PFSK-1 (cell line): Measurements from ENCODE around the gene YBEY. TPM values are rescaled to one million over a fixed set of nuclear protein-coding genes. Genes with fewer than 3 reads are reported as not detected.

Experiments
- FOXP2 ChIP-seq: optimal IDR thresholded peaks from 2 replicates; pipeline ENCODE3; 2011; ENCODE audit warnings: borderline replicate concordance, control low read depth, inconsistent platforms; ENCODE audit not compliant: insufficient read depth; ENCODE audit errors: extremely low read length, extremely low read depth
- POLR2AphosphoS5 ChIP-seq: IDR thresholded peaks from 2 replicates; pipeline ENCODE4 v1.6.1; 2012; ENCODE audit warnings: low read depth, mild to moderate bottlenecking, control low read depth, low read length, moderate library complexity
- SIN3A ChIP-seq: IDR thresholded peaks from 2 replicates; pipeline ENCODE4 v1.6.1; 2012; ENCODE audit warnings: mild to moderate bottlenecking, low read length, moderate library complexity, borderline replicate concordance; ENCODE audit not compliant: insufficient read depth
- TAF1 ChIP-seq: IDR thresholded peaks from 2 replicates; pipeline ENCODE4 v1.6.1; 2012; ENCODE audit warnings: low read length, control low read depth, borderline replicate concordance; ENCODE audit not compliant: insufficient read depth
- polyA plus RNA-seq: library from polyadenylated mRNA; unstranded; fragments of >200 nt; gene quantifications from one replicate; pipeline ENCODE4 v1.2.1, GENCODE V29; 2012; ENCODE audit warnings: low read depth, missing spikeins; ENCODE audit not compliant: insufficient read length
- TF ChIP-seq, protein P1 (sequence below), 2 experiments: IDR thresholded peaks; 2 replicates each; pipeline versions ENCODE4 v1.6.1 to v1.8.0; 2011 to 2012; ENCODE audit warnings: low read depth in 2 of 2, low read length in 2 of 2, control low read depth in 1 of 2, inconsistent platforms in 1 of 2, mild to moderate bottlenecking in 1 of 2, moderate library complexity in 1 of 2; ENCODE audit not compliant: insufficient read depth in 1 of 2

The YBEY gene, protein sequence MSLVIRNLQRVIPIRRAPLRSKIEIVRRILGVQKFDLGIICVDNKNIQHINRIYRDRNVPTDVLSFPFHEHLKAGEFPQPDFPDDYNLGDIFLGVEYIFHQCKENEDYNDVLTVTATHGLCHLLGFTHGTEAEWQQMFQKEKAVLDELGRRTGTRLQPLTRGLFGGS
- 40.4 TPM for polyA plus RNA-seq

- peak; percentile 57; the same call in 1 of the 2 replicates for TF ChIP-seq SIN3A
- TF ChIP-seq, protein P1, sequence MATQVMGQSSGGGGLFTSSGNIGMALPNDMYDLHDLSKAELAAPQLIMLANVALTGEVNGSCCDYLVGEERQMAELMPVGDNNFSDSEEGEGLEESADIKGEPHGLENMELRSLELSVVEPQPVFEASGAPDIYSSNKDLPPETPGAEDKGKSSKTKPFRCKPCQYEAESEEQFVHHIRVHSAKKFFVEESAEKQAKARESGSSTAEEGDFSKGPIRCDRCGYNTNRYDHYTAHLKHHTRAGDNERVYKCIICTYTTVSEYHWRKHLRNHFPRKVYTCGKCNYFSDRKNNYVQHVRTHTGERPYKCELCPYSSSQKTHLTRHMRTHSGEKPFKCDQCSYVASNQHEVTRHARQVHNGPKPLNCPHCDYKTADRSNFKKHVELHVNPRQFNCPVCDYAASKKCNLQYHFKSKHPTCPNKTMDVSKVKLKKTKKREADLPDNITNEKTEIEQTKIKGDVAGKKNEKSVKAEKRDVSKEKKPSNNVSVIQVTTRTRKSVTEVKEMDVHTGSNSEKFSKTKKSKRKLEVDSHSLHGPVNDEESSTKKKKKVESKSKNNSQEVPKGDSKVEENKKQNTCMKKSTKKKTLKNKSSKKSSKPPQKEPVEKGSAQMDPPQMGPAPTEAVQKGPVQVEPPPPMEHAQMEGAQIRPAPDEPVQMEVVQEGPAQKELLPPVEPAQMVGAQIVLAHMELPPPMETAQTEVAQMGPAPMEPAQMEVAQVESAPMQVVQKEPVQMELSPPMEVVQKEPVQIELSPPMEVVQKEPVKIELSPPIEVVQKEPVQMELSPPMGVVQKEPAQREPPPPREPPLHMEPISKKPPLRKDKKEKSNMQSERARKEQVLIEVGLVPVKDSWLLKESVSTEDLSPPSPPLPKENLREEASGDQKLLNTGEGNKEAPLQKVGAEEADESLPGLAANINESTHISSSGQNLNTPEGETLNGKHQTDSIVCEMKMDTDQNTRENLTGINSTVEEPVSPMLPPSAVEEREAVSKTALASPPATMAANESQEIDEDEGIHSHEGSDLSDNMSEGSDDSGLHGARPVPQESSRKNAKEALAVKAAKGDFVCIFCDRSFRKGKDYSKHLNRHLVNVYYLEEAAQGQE (IDR thresholded peaks at IDR 0.05; ENCODE audit: insufficient read depth in 1 of 2, low read depth in 2 of 2, low read length in 2 of 2) = peak; percentile 8 to 36; a peak in 1 of 4 replicates
- TF ChIP-seq FOXP2 = no peak
- peak; percentile 89 for TF ChIP-seq TAF1
- TF ChIP-seq POLR2AphosphoS5 = peak; percentile 80
These were observed at the start of gene YBEY for GRCh38 chr21:46285761-46286647. Gene YBEY, plus strand, starts transcription at chr21:46286342. Its CDS starts 572 bp downstream, at chr21:46286914.

DNA sequence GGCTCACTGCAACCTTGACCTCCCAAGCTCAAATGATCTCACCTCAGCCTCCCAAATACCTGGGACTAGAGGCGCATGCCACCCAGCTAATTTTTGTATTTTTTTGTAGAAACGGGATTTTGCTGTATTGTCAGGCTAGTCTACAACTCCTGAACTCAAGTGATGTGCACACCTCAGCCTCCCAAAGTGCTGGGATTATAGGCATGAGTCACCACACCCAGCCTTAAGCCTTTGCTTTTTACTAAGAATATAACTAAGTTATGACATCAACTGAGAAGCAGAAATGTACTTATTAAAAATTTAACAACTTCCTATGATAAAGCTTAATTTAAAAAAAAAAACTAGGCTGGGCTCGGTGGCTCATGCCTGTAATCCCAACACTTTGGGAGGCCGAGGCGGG, 48.7 kb upstream of the YBEY start:
- TF ChIP-seq TAF1 (no peak), POLR2AphosphoS5 (no peak), FOXP2 (no peak), SIN3A (no peak)
- TF ChIP-seq, protein P1 (IDR thresholded peaks at IDR 0.05; ENCODE audit: insufficient read depth in 1 of 2, low read depth in 2 of 2, low read length in 2 of 2) = no peak

GRCh38 chr21:46239817-46240325, 46.3 kb upstream of the YBEY start:
- no peak for TF ChIP-seq FOXP2
- TF ChIP-seq SIN3A = no peak
- TF ChIP-seq POLR2AphosphoS5 = no peak; the same call in 1 of the 2 replicates
- no peak for TF ChIP-seq TAF1
- TF ChIP-seq, protein P1 (IDR thresholded peaks at IDR 0.05; ENCODE audit: insufficient read depth in 1 of 2, low read depth in 2 of 2, low read length in 2 of 2) = no peak

DNA sequence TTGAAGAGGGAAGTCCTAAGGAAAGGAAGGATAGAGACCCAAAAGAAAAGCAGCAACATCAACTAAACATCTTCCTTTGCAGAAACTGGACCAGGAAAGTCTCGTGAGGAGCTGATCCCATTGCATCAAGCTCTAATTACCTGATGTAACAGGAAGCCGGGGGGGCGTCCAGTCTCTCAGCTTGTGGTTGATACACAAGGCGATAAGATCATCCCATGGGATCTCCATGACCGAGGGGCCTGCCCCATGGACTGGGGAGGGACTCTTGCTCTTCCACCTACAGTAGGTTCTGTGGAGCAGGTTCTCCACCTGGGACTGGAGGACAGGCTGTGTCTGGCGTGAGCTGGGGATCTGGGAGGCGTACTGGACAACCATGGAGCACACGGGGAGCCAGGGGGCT, 42.8 kb upstream of the YBEY start:
- TF ChIP-seq, protein P1 (IDR thresholded peaks at IDR 0.05; ENCODE audit: insufficient read depth in 1 of 2, low read depth in 2 of 2, low read length in 2 of 2) = no peak
- TF ChIP-seq FOXP2 (no peak), SIN3A (no peak), POLR2AphosphoS5 (no peak)
